HG03060 (cell line): ENCODE data around the gene CYP4F22.
"Not testable (repeated sequence)": the region's sequence is repeated elsewhere in the genome, so short reads cannot be mapped to it uniquely, and the experiment has no call there.

Experiments used
- ATAC-seq: cut with Tn5 transposase; IDR thresholded peaks from one replicate; pipeline ENCODE4 v1.9.1; 2021; ENCODE audit warnings: low read depth, moderate number of reproducible peaks; ENCODE audit not compliant: unreplicated experiment

Gene CYP4F22

GRCh38 chr19:15488489-15489226, 19.7 kb upstream of the CYP4F22 start:
- ATAC-seq: no peak

- no peak for ATAC-seq
These were observed 13.2 kb upstream of the CYP4F22 start for GRCh38 chr19:15495151-15495550.

- no peak for ATAC-seq
These were observed 10.0 kb upstream of the CYP4F22 start for GRCh38 chr19:15498156-15498858.

- ATAC-seq: no peak
These were observed 9.4 kb upstream of the CYP4F22 start for GRCh38 chr19:15498910-15499309.

GRCh38 chr19:15501596-15501995, 6.7 kb upstream of the CYP4F22 start:
- no peak for ATAC-seq

GRCh38 chr19:15502264-15502663, 6.1 kb upstream of the CYP4F22 start:
- ATAC-seq: no peak

GRCh38 chr19:15506074-15506571, 2.2 kb upstream of the CYP4F22 start:
- no peak for ATAC-seq

GRCh38 chr19:15507068-15508034, 974 bp upstream of the CYP4F22 start:
- no peak for ATAC-seq

- ATAC-seq: no peak
These were observed 3.5 kb downstream of the CYP4F22 start for GRCh38 chr19:15511671-15512424.

- ATAC-seq: not testable (repeated sequence)
These were observed 6.9 kb downstream of the CYP4F22 start for GRCh38 chr19:15515227-15515625.

- ATAC-seq: no peak
These were observed 8.0 kb downstream of the CYP4F22 start for GRCh38 chr19:15516363-15516762.

- no peak for ATAC-seq
These were observed 9.5 kb downstream of the CYP4F22 start for GRCh38 chr19:15517778-15518177.

GRCh38 chr19:15519433-15519976, 11.2 kb downstream of the CYP4F22 start:
- no peak for ATAC-seq

- ATAC-seq: no peak
These were observed 16.5 kb downstream of the CYP4F22 start for GRCh38 chr19:15524781-15525180.

GRCh38 chr19:15525291-15525690, 17.0 kb downstream of the CYP4F22 start:
- no peak for ATAC-seq

GRCh38 chr19:15526408-15526807, 18.1 kb downstream of the CYP4F22 start:
- no peak for ATAC-seq

GRCh38 chr19:15527705-15528104, 19.4 kb downstream of the CYP4F22 start:
- no peak for ATAC-seq

- no peak for ATAC-seq
These were observed 21.5 kb downstream of the CYP4F22 start for GRCh38 chr19:15529774-15530372.

- ATAC-seq: no peak
These were observed 24.6 kb downstream of the CYP4F22 start for GRCh38 chr19:15532779-15533521.
